HG02588 (cell line): ENCODE data around the gene PRMT6.
"Not testable (repeated sequence)": the region's sequence is repeated elsewhere in the genome, so short reads cannot be mapped to it uniquely, and the experiment has no call there.

Experiments used
- ATAC-seq: cut with Tn5 transposase; IDR thresholded peaks from one replicate; pipeline ENCODE4 v1.9.1; 2021; ENCODE audit warnings: mild to moderate bottlenecking, moderate library complexity; ENCODE audit not compliant: unreplicated experiment

The PRMT6 gene

GRCh38 chr1:107056426-107057196 lies at the start of gene PRMT6:
Gene PRMT6 (plus strand): TSS chr1:107056674. CDS start chr1:107056716, 42 bp downstream.
- ATAC-seq = peak; percentile 97

GRCh38 chr1:107009281-107009680 lies 47.2 kb upstream of the PRMT6 start:
- ATAC-seq = no peak

GRCh38 chr1:107010582-107010981 lies 45.9 kb upstream of the PRMT6 start:
- no peak for ATAC-seq

GRCh38 chr1:107016376-107016978 lies 40.0 kb upstream of the PRMT6 start:
- ATAC-seq = no peak

GRCh38 chr1:107018445-107018844 lies 38.0 kb upstream of the PRMT6 start:
- ATAC-seq = no peak

- no peak for ATAC-seq
Observed at GRCh38 chr1:107019166-107019565, 37.3 kb upstream of the PRMT6 start.

GRCh38 chr1:107038874-107039273 lies 17.6 kb upstream of the PRMT6 start:
- not testable (repeated sequence) for ATAC-seq

- not testable (repeated sequence) for ATAC-seq
Observed at GRCh38 chr1:107044310-107045220, 11.9 kb upstream of the PRMT6 start.

- no peak for ATAC-seq
Observed at GRCh38 chr1:107047602-107048001, 8.9 kb upstream of the PRMT6 start.

GRCh38 chr1:107048241-107048640 lies 8.2 kb upstream of the PRMT6 start:
- ATAC-seq = no peak

GRCh38 chr1:107051266-107051665 lies 5.2 kb upstream of the PRMT6 start:
- no peak for ATAC-seq

- ATAC-seq = not testable (repeated sequence)
Observed at GRCh38 chr1:107055919-107056425, 502 bp upstream of the PRMT6 start.

GRCh38 chr1:107057197-107058133 lies 991 bp downstream of the PRMT6 start:
- ATAC-seq = peak; percentile 52

- ATAC-seq = no peak
Observed at GRCh38 chr1:107058245-107059032, 2.0 kb downstream of the PRMT6 start.

- ATAC-seq = no peak
Observed at GRCh38 chr1:107061886-107062285, 5.4 kb downstream of the PRMT6 start.

GRCh38 chr1:107073493-107073892 lies 17.0 kb downstream of the PRMT6 start:
- no peak for ATAC-seq

- ATAC-seq = no peak
Observed at GRCh38 chr1:107076841-107077240, 20.4 kb downstream of the PRMT6 start.

- ATAC-seq = no peak
Observed at GRCh38 chr1:107079249-107079648, 22.8 kb downstream of the PRMT6 start.

- no peak for ATAC-seq
Observed at GRCh38 chr1:107081102-107081501, 24.6 kb downstream of the PRMT6 start.
